Retina (tissue), 1 donor: ENCODE results near the gene EMB.
"Not testable (repeated sequence)": the region's sequence is repeated elsewhere in the genome, so short reads cannot be mapped to it uniquely, and the experiment has no call there.

Source experiments
- DNase-seq: peaks from one replicate; pipeline ENCODE4 v3.0.0-alpha.2; 2016

The EMB gene

DNA sequence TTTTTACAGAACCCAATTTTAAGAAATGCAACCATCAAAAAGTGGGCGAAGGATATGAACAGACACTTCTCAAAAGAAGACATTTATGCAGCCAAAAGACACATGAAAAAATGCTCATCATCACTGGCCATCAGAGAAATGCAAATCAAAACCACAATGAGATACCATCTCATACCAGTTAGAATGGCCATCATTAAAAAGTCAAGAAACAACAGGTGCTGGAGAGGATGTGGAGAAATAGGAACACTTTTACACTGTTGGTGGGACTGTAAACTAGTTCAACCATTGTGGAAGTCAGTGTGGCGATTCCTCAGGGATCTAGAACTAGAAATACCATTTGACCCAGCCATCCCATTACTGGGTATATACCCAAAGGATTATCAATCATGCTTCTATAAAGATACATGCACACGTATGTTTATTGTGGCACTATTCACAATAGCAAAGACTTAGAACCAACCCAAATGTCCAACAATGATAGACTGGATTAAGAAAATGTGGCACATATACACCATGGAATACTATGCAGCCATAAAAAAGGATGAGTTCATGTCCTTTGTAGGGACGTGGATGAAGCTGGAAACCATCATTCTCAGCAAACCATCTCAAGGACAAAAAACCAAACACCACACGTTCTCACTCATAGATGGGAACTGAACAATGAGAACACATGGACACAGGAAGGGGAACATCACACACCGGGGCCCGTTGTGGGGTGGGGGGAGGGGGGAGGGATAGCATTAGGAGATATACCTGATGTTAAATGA lies 19.7 kb downstream of the EMB start:
- DNase-seq = not testable (repeated sequence)

DNA sequence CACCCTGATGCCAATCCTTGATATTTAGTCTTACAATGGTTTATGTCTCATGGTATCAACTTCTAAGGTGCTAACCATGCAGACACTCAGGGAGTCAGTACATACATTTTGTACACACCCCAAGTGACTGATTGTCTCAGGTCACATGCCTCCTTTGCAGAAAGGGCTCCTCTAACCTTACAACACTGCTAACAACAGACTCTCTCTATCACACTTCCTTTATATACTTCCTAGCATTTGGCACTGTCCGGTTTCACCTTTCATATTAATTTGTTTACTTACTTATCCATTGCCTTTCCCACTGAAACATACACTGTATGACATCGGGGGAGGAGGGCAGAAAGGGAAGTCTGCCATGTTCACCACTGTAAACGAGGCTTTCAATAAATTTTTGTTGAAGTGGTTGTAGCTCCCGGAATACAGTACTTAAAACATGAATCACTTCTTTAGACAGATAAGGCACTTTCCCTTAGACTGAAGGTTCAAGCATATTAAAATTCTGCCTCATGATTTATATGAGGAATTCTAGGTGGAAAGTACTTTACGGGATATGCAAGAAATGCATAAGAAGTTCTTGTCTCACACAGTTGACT lies 20.6 kb downstream of the EMB start:
- no peak for DNase-seq

DNA sequence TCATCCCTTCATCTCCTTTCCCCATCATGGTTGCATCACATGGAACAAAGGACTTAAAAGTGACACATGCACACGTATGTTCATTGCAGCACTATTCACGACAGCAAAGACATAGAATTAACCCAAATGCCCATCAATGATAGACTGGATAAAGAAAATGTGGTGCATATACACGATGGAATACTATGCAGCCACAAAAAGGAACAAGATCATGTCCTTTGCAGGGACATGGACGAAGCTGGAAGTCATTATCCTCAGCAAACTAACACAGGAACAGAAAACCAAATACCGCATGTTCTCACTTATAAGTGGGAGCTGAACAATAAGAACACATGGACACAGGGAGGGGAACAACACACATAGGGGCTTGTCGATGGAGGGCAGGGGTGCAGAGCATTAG lies 21.4 kb downstream of the EMB start:
- DNase-seq = not testable (repeated sequence)

DNA sequence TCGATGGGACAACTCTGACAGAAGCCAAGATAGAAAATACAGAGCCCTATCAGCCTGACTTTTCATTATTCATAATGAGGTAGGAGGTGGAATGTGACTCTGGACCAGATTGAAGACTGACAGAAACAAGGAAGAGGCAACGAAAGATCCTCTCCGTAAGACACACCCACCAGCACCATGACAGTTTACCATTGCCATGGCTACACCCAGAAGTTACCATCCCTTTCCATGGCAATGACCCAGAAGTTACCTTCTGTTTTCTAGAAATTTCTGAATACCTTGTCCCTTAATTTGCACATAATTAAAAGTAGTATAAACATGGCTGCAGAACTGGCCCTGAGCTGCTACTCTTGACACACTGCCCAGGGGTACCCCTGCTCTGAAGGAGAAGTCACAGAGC lies 24.5 kb downstream of the EMB start:
- not testable (repeated sequence) for DNase-seq

DNA sequence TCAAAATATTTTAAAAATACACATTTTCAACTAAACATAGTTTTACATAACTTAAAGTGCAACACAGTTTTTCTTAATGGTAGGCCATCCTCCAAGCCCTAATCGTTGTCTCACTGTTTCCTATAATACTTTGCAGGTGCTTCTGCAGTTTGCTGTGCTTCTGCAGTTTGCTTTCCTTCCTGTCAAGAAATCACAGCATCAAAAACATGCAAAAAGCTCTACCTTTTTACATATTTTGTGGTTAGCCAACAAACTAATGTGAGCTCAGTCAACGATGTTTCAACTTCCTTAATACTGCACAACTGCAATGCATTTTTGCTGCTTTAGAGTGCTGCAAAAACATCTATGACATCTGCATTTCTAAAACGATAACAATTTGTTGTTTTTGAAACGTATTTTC lies 25.2 kb downstream of the EMB start:
- DNase-seq = no peak

DNA sequence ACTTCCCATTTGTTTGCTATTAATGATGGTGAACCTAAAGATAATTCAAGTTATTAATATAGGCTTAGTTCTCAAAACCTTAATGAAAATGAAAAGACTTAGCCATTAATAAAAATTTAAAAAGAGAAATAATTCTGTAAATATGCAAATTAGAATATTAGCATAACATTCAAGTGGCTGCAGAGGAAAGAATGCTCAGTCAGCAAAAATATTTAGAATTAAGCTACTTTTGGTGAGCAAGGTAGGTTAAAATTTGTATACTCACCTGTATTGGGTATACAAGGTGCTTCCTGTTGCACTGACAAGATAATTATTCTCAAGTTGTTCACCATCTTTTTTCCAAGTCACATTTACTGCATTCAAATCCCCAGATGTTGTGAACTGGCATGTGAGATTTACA lies 30.2 kb downstream of the EMB start:
- DNase-seq = not testable (repeated sequence)

DNA sequence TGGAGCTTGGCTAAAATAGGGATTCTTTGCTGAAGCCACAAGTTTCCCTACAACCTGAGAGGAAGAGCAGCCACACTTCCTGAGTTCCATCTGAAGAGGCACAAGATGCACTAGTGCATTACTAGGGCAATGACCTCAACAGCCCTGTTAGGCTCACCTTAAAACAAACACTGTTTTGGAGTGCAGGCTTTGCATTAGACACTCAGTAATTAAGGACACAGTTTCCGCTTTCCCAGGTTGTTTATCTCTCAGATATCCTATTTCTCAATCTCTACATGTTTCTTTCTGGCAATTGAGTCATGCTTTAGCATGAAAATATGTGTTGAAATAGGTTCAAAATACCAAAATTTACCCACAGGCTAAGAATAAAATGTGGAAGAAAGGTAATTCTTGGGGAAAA lies 34.2 kb downstream of the EMB start:
- DNase-seq = no peak

DNA sequence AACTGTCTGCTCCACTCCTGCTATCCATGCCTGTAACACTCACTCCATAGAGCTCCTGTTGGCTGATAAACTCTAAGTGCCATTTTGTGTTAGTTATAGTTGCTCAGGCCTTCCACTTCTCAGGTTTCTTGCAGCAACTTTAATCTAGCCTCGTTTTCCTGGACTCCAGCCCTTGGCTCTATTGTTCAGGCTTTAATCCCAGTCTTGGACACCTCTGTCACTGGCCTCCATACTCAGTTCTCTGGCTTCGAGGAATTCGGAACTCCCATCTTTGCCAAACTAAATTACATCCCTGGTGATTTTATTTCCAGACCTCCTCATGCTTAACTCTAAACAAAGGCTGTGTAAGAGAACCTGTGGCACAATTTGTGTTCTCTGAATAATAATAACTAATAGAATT lies 39.8 kb downstream of the EMB start:
- DNase-seq = no peak

DNA sequence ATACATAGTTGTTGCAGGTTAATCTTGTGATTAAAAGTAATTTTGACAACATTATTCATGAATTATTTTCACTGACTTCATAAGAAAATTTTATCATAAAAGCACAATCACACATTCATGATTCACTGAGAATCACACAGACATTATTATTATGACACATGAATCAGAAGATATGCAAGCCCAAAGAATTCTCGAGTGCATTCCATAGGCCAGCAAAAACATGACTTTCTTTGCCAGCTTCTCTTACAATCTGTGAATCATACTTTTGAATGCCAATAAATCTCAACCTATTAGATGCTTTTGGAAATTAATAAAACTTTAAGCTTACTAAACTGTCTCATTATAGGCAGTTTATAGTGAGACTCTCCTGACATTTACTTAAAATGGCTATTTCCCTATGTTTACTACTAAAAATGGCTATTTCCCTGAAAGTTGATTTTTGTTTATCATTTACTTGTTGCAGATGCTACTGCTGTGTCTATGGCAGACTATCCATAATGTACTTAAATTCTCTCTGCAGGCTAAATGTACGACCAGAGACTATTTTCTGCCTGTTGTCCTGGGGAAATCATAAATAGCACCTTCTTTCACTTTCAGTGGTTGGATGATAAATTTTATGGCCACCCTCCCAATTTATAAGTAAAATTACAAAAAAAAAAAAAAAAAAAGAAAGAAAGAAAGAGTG lies 47.0 kb downstream of the EMB start:
- DNase-seq = not testable (repeated sequence)

DNA sequence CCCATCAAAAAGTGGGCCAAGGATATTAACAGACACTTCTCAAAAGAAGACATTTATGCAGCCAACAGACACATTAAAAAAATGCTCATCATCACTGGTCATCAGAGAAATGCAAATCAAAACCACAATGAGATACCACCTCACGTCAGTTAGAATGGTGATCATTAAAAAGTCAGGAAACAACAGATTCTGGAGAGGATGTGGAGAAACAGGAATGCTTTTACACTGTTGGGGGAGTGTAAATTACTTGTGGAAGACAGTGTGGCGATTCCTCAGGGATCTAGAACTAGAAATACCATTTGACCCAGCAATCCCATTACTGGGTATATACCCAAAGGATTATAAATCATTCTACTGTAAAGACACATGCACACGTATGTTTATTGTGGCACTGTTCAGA lies 48.8 kb downstream of the EMB start:
- not testable (repeated sequence) for DNase-seq

DNA sequence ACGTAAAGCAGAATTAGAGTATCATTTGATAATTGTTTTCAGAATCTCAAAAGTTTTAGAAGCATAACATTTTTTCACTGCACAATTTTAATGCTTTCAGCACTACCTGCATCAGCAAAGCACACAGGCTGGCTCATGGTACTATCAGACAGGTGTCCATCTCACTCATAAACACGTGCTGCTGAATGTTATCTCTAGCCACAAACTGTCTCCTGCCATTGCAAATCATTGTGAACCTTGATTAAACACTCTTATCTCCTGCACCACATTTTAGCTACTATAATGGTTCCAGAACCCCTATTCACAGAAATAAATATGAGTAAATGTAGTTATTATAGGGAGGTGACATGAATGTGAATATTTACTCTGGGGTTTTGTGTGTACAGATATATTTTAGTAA lies 56.7 kb downstream of the EMB start:
- DNase-seq = not testable (repeated sequence)

DNA sequence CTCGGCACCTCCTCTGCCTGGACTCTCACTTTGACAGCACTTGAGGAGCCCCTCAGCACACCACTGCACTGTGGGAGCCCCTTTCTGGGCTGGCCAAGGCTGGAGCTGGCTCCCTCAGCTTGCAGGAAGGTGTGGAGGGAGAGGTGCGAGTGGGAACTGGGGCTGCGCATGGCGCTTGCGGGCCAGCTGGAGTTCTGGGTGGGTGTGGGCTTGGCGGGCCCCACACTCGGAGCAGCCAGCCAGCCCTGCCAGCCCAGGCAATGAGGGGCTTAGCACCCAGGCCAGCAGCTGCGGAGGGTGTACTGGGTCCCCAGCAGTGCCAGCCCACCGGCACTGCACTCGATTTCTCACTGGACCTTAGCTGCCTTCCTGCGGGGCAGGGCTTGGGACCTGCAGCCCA lies 64.4 kb downstream of the EMB start:
- not testable (repeated sequence) for DNase-seq

DNA sequence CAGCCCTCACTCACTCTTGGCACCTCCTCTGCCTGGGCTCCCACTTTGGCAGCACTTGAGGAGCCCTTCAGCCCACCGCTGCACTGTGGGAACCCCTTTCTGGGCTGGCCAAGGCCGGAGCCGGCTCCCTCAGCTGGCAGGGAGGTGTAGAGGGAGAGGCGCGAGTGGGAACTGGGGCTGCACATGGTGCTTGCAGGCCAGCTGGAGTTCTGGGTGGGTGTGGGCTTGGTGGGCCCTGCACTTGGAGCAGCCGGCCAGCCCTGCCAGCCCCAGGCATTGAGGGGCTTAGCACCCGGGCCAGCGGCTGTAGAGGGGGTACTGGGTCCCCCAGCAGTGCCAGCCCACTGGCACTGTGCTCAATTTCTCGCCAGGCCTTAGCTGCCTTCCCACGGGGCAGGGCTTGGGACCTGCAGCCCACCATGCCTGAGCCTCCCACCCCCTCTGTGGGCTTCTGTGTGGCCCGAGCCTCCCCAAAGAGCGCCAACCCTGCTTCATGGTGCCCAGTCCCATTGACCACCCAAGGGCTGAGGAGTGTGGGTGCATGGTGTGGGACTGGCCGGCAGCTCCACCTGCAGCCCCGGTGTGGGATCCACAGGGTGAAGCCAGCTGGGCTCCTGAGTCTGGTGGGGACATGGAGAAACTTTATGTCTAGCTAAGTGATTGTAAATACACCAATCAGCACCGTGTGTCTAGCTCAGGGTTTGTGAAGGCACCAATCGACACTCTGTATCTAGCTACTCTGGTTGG lies 71.6 kb downstream of the EMB start:
- not testable (repeated sequence) for DNase-seq

DNA sequence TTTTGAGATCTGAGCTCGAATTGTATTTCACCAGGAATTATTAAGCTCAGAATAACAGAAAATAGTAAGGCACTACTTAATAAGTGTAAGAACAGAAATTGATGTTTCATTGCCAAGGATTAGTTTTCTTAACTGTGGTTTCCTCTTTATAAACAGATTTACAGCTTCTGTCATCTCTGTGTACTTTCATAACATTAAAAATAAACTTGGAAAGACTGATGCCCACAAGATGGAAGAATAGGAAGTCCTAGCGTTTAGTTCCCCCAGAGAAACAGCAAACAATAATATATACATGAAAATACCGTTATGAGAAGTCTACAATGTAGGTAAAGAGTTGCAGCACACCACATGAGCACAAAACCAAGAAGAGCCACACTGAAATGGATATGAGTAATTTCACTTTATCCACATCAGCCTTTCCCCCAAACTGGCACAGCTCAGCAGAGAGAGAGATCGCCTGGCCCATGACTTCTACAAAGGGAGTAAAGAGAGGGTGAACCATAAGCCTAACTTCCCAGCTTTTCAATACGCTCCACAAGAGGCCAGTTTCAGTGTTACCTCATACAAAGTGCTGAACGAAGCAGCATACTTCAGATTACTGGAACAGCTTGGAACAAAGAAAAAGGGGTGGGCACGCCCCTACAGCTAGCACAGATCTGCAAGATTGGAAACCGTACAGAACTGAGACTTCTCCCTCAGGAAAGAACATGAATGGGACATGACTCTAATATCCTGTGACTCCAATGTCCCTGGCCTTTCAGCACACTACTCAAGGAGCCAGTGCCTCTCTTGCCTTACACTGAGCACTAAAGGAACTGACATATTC lies 75.4 kb downstream of the EMB start:
- DNase-seq = no peak

DNA sequence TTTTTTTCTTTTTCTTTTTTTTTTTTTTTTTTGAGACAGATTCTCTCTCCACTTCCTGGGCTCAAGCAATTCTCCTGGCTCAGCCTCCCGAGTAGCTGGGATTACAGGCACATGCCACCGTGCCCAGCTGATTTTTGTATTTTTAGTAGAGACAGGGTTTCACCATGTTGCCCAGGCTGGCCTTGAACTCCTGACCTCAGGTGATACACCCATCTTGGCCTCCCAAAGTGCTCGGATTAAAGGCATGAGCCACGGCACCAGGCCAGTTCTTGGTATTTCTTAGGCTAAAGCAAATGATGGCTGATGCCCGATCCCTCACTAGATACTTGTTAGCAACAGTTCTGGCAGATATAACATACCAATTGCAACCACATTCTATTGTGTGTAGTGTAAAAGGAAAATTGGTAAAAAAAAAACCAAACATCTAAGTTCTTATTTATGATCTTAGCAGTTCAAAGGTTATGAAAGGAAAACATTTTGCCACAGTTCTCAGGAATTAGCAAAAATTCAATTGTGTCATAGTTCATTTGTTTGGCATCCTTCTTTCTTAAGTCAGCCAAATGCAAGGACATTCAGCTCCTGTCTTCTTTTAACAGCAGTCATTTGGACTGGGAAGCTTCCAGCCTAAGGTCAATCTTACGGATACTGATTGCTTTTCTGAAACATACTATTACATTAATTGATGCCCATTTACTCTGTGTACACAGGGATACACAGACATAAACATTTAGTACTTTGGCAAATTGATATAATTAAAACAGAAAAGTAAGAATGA lies 76.4 kb downstream of the EMB start:
- DNase-seq = not testable (repeated sequence)

DNA sequence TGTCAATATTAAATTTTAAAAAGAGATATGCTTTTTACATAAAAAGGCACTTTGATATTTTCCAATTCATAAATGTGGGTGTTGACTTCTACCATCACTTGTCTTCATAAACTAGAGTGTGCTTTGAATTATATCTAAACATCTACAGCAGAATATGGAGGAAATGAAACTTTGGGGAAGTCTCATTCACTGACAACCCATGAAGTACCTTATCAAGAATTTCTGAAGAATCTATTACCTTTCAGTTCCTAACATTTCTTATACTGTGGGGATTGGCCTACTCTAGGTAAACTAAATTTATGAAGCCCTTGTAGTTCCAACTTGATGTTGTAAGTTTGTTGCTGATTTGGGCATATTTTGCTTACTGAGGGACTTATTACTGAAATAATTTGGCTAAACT lies 81.9 kb downstream of the EMB start:
- DNase-seq = no peak

DNA sequence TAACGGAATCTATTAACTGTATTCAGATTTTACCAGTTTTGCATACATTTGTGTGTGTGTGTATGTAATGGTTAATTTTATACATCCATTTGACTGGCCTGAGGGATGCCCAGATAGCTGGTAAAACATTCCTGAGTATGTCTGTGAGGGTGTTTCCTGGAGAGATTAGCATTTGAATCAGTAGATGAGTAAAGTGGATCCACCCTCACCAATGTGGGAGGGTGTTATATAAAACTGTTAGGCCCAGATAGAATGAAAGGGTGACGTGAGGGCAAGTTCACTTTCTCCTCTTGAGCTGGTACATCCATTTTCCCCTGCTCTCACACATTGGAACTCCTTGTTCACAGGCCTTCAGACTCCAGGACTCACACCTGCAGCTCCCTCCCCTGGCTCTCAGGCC lies 88.7 kb downstream of the EMB start:
- no peak for DNase-seq
